A673 (cell line): ENCODE data around the gene APBA3.

Source experiments
- CTCF ChIP-seq: fragments of 300-800, 200-600 bp; sonication (generic); conservative IDR thresholded peaks from 2 replicates; pipeline ENCODE4 v1.5.1; 2017; ENCODE audit warnings: low read depth, mild to moderate bottlenecking, antibody characterized with exemption, low read length, moderate library complexity, mixed read lengths
- EZH2 ChIP-seq: fragments of 200-600 bp; sonication (generic); IDR thresholded peaks from 2 replicates; pipeline ENCODE4 v1.6.1; 2017; ENCODE audit warnings: borderline replicate concordance, low read depth, mild to moderate bottlenecking, mixed read lengths, antibody characterized with exemption, low read length; ENCODE audit not compliant: poor library complexity, severe bottlenecking

- TF ChIP-seq CTCF: no peak
- TF ChIP-seq EZH2: no peak
Observed at GRCh38 chr19:3737487-3738205, 23.8 kb downstream of the APBA3 start.
